Adrenal gland (tissue), 5 donors: ENCODE data around the gene VSTM2B.

Experiments
- POLR2A ChIP-seq, 2 donors: fragments of 450-650 bp; IDR thresholded peaks; one replicate each; pipeline ENCODE4 v1.6.1; 2017; ENCODE audit warnings: antibody characterized with exemption in 2 of 2, mild to moderate bottlenecking in 2 of 2, moderate library complexity in 1 of 2
- TF ChIP-seq, protein P1 (sequence below), 6 experiments: fragments of 450-650 bp in 4 of 6; fragments of 200-600 bp in 2 of 6; sonication (generic) in 1 of 6; IDR thresholded peaks; 1 replicate in 5 of 6; 2 replicates in 1 of 6; pipeline versions ENCODE4 v1.5.1 to v1.8.0; 2016 to 2021; ENCODE audit warnings: antibody characterized with exemption in 6 of 6, mild to moderate bottlenecking in 2 of 6, moderate library complexity in 1 of 6
- donor health status: DM: no; HTN: no; CAD: no.

DNA sequence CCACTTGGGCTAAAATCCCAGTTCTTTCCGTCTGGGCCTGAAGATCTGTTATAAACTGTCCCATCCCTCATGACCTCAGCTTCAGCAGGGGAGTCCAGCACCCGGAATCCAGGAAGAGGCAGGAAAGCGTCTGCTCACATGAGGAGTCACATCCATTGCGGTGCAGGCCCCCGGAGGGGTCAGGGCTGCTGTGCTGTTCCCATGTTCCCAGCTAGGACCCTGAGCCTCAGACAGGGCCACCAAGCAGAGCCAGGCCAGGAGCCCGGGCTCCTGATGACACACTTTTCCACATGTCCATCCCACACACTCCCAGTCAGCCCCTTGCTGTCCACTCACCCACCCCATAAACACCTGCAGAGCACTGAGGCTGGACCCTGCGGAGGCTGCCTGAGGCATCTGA lies 45.3 kb upstream of the VSTM2B start:
- TF ChIP-seq POLR2A (IDR thresholded peaks at IDR 0.05), result no peak
- TF ChIP-seq, protein P1, sequence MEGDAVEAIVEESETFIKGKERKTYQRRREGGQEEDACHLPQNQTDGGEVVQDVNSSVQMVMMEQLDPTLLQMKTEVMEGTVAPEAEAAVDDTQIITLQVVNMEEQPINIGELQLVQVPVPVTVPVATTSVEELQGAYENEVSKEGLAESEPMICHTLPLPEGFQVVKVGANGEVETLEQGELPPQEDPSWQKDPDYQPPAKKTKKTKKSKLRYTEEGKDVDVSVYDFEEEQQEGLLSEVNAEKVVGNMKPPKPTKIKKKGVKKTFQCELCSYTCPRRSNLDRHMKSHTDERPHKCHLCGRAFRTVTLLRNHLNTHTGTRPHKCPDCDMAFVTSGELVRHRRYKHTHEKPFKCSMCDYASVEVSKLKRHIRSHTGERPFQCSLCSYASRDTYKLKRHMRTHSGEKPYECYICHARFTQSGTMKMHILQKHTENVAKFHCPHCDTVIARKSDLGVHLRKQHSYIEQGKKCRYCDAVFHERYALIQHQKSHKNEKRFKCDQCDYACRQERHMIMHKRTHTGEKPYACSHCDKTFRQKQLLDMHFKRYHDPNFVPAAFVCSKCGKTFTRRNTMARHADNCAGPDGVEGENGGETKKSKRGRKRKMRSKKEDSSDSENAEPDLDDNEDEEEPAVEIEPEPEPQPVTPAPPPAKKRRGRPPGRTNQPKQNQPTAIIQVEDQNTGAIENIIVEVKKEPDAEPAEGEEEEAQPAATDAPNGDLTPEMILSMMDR (IDR thresholded peaks at IDR 0.05), result no peak
